K562 (cell line): ENCODE results near the gene RPS8. TPM values are rescaled to one million over a fixed set of nuclear protein-coding genes. Genes with fewer than 3 reads are reported as not detected.
A peak's percentile ranks its signal among the peaks of the same experiment; 100 is the strongest.

Experiments used
- ARNT ChIP-seq, 2 experiments: fragments of 450-650 bp; IDR thresholded peaks; 2 replicates each; pipeline ENCODE4 v1.6.1; 2016; ENCODE audit warnings: mild to moderate bottlenecking in 1 of 2
- BACH1 ChIP-seq: fragments of 200-800 bp; sonication (Bioruptor generic); IDR thresholded peaks from 2 replicates; pipeline ENCODE4 v1.6.1; 2016; ENCODE audit warnings: missing genetic modification characterization, missing compliant biosample characterization
- BCLAF1 ChIP-seq, 2 experiments: fragments of 450-650 bp in 1 of 2; IDR thresholded peaks; 2 replicates each; pipeline ENCODE4 v1.6.1; 2011 to 2017; ENCODE audit warnings: low read depth in 2 of 2, antibody characterized with exemption in 1 of 2, borderline replicate concordance in 1 of 2, low read length in 1 of 2, mild to moderate bottlenecking in 1 of 2, mixed read lengths in 1 of 2; ENCODE audit not compliant: control insufficient read depth in 1 of 2
- ERF ChIP-seq: fragments of 450-650 bp; formaldehyde crosslinking; IDR thresholded peaks from 2 replicates; pipeline ENCODE4 v1.4.0; 2020; ENCODE audit warnings: mild to moderate bottlenecking, mixed read lengths
- HDAC1 ChIP-seq, 2 experiments: fragments of 450-650 bp; IDR thresholded peaks; 2 replicates each; pipeline ENCODE4 v1.6.1; 2016 to 2017; ENCODE audit warnings: inconsistent platforms in 1 of 2, mild to moderate bottlenecking in 1 of 2, moderate library complexity in 1 of 2
- KLF10 ChIP-seq: fragments of 250-450 bp; sonication (Bioruptor Pico); IDR thresholded peaks from 2 replicates; pipeline ENCODE4 v1.6.1; 2021; ENCODE audit warnings: matching md5 sums
- MAX ChIP-seq: sonication (generic); formaldehyde crosslinking; IDR thresholded peaks from 2 replicates; pipeline ENCODE4 v1.9.0; 2022; ENCODE audit warnings: mild to moderate bottlenecking, missing genetic modification reagents
- MTA1 ChIP-seq: fragments of 450-650 bp; IDR thresholded peaks from 2 replicates; pipeline ENCODE4 v1.6.1; 2017; ENCODE audit warnings: borderline replicate concordance
- NEUROD1 ChIP-seq: fragments of 150-350 bp; IDR thresholded peaks from 2 replicates; pipeline ENCODE4 v1.6.1; 2014; ENCODE audit warnings: borderline replicate concordance, low read length, low read depth; ENCODE audit not compliant: partially characterized antibody
- POLR2B ChIP-seq: fragments of 450-650 bp; IDR thresholded peaks from 2 replicates; pipeline ENCODE4 v1.6.1; 2018; ENCODE audit warnings: low read depth; ENCODE audit not compliant: partially characterized antibody
- TAL1 ChIP-seq: fragments of 450-650 bp; IDR thresholded peaks from 2 replicates; pipeline ENCODE4 v1.6.1; 2016; ENCODE audit warnings: mild to moderate bottlenecking
- TOE1 ChIP-seq, 2 experiments: fragments of 450-650 bp in 1 of 2; sonication (generic) in 1 of 2; formaldehyde crosslinking in 1 of 2; IDR thresholded peaks; 2 replicates each; pipeline versions ENCODE4 v1.7.1 to v1.8.0; 2016 to 2022; ENCODE audit warnings: borderline replicate concordance in 2 of 2, mild to moderate bottlenecking in 2 of 2, antibody characterized with exemption in 1 of 2, inconsistent platforms in 1 of 2, low read depth in 1 of 2, missing genetic modification reagents in 1 of 2, moderate library complexity in 1 of 2
- YBX1 ChIP-seq: fragments of 450-650 bp; IDR thresholded peaks from 2 replicates; pipeline ENCODE4 v1.7.1; 2016; ENCODE audit warnings: mild to moderate bottlenecking
- ZEB2 ChIP-seq: fragments of 450-650 bp; IDR thresholded peaks from 2 replicates; pipeline ENCODE4 v1.6.1; 2016
- ZNF445 ChIP-seq: fragments of 250-450 bp; sonication (Bioruptor Pico); IDR thresholded peaks from 2 replicates; pipeline ENCODE4 v1.4.0; 2020; ENCODE audit warnings: low read depth, mild to moderate bottlenecking, moderate library complexity
- ZZZ3 ChIP-seq: fragments of 450-650 bp; IDR thresholded peaks from 2 replicates; pipeline ENCODE4 v1.6.1; 2016; ENCODE audit warnings: antibody characterized with exemption, mild to moderate bottlenecking, moderate library complexity
- polyA plus RNA-seq, 8 experiments: library from polyadenylated mRNA; depleted of rRNA in 4 of 8; stranded (reverse) in 5 of 8; unstranded in 3 of 8; fragments of >200 nt; fragmentation: Nextera tagmentation in 2 of 8; fragmentation: Illumina TruSeq in 1 of 8; extraction: Ambion mirVana in 2 of 8; extraction: Trizol in 1 of 8; gene quantifications; 2 replicates each; pipeline versions ENCODE4 v1.2.1 to v1.2.3, GENCODE V29; 2011 to 2014; ENCODE audit warnings: inconsistent platforms in 1 of 8, missing spikeins in 1 of 8
- total RNA-seq, 7 experiments: library from RNA; depleted of rRNA in 6 of 7; stranded (reverse); fragments of >200 nt in 6 of 7; fragmentation: Illumina TruSeq in 2 of 7; extraction: Trizol in 2 of 7; gene quantifications; 2 replicates each; pipeline versions ENCODE4 v1.2.1 to v1.2.3, GENCODE V29; 2011 to 2021; ENCODE audit warnings: low replicate concordance in 1 of 7
- TF ChIP-seq, protein P1 (sequence below): IDR thresholded peaks from 2 replicates; pipeline ENCODE4 v1.6.1; 2014; ENCODE audit warnings: antibody characterized with exemption
- TF ChIP-seq, protein P2 (sequence below): sonication (generic); formaldehyde crosslinking; IDR thresholded peaks from 2 replicates; pipeline ENCODE4 v1.8.1; 2023; ENCODE audit warnings: missing genetic modification reagents, mild to moderate bottlenecking, borderline replicate concordance

RPS8 gene
- total and polyA plus RNA-seq, 9 of the 15 experiments (the other 6 are each of a cell fraction or from before 2014, with no cell fraction given): 2,431 to 4,168 (median 3,109) TPM

DNA sequence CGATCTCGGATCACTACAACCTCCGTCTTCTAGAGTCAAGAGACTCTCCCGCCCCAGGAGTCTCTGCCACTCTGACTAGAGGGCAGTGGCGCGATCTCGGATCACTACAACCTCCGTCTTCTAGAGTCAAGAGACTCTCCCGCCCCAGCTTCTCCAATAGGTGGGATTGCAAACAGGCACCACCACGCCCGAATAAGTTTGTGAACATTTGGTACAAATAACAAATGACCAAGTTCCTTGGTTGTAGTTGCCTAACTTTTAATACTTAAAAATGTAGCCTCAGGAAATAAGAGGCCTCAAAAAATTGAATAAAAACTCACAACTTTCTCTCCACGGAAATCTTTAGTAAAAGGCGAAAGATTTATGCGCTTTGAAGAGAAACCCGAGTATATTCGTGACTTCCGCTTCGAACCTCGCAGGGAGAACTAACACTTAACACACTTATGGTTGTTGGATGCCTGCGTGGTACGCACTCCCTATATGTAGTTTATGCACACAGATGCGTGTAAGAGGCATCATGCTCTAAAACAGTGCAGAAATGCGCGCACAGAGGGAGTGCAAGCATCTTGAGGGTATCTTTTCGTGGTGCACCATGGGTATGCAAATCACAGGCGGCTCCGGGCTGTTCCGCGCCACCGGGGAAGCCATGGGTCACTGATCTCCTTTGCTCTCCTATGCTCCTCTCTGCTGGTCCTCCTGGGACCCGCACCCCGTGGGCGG is 44.4 kb downstream of the RPS8 start (continued):
- TF ChIP-seq ARNT (IDR thresholded peaks at IDR 0.05): peak; percentile 98
- TF ChIP-seq TOE1 (IDR thresholded peaks at IDR 0.05; ENCODE audit: borderline replicate concordance): peak; percentile 88
- no peak for TF ChIP-seq TOE1 (CRISPR knock-in tag; IDR thresholded peaks at IDR 0.05; ENCODE audit: borderline replicate concordance, low read depth)
- TF ChIP-seq, protein P1, sequence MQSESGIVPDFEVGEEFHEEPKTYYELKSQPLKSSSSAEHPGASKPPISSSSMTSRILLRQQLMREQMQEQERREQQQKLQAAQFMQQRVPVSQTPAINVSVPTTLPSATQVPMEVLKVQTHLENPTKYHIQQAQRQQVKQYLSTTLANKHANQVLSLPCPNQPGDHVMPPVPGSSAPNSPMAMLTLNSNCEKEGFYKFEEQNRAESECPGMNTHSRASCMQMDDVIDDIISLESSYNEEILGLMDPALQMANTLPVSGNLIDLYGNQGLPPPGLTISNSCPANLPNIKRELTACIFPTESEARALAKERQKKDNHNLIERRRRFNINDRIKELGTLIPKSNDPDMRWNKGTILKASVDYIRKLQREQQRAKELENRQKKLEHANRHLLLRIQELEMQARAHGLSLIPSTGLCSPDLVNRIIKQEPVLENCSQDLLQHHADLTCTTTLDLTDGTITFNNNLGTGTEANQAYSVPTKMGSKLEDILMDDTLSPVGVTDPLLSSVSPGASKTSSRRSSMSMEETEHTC: peak; percentile 60; the same call in 1 of the 2 replicates
- TF ChIP-seq MAX (CRISPR knock-in tag): no peak
- TF ChIP-seq BCLAF1 (IDR thresholded peaks at IDR 0.05; ENCODE audit: borderline replicate concordance in 1 of 2, control insufficient read depth in 1 of 2, low read depth in 2 of 2, low read length in 1 of 2): peak in 1 of 2 experiments; percentile 100; a peak in 3 of 4 replicates
- TF ChIP-seq, protein P2, sequence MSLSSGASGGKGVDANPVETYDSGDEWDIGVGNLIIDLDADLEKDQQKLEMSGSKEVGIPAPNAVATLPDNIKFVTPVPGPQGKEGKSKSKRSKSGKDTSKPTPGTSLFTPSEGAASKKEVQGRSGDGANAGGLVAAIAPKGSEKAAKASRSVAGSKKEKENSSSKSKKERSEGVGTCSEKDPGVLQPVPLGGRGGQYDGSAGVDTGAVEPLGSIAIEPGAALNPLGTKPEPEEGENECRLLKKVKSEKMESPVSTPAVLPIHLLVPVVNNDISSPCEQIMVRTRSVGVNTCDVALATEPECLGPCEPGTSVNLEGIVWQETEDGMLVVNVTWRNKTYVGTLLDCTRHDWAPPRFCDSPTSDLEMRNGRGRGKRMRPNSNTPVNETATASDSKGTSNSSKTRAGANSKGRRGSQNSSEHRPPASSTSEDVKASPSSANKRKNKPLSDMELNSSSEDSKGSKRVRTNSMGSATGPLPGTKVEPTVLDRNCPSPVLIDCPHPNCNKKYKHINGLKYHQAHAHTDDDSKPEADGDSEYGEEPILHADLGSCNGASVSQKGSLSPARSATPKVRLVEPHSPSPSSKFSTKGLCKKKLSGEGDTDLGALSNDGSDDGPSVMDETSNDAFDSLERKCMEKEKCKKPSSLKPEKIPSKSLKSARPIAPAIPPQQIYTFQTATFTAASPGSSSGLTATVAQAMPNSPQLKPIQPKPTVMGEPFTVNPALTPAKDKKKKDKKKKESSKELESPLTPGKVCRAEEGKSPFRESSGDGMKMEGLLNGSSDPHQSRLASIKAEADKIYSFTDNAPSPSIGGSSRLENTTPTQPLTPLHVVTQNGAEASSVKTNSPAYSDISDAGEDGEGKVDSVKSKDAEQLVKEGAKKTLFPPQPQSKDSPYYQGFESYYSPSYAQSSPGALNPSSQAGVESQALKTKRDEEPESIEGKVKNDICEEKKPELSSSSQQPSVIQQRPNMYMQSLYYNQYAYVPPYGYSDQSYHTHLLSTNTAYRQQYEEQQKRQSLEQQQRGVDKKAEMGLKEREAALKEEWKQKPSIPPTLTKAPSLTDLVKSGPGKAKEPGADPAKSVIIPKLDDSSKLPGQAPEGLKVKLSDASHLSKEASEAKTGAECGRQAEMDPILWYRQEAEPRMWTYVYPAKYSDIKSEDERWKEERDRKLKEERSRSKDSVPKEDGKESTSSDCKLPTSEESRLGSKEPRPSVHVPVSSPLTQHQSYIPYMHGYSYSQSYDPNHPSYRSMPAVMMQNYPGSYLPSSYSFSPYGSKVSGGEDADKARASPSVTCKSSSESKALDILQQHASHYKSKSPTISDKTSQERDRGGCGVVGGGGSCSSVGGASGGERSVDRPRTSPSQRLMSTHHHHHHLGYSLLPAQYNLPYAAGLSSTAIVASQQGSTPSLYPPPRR: no peak
- peak; percentile 100 for TF ChIP-seq POLR2B
- peak; percentile 61; the same call in 1 of the 2 replicates for TF ChIP-seq ZZZ3
- peak; percentile 90 for TF ChIP-seq ZNF445 (CRISPR knock-in tag)
- TF ChIP-seq TAL1: no peak
- TF ChIP-seq MTA1: no peak
- TF ChIP-seq ERF (CRISPR knock-in tag): no peak; the same call in none of the 2 replicates
- no peak for TF ChIP-seq YBX1
- peak in 1 of 2 experiments; percentile 82; a peak in 3 of 4 replicates for TF ChIP-seq HDAC1 (IDR thresholded peaks at IDR 0.05)
- no peak; the same call in 1 of the 2 replicates for TF ChIP-seq BACH1 (tag)
- TF ChIP-seq KLF10 (CRISPR knock-in tag): peak; percentile 88
- TF ChIP-seq NEUROD1: peak; percentile 74
- peak; percentile 65; the same call in 1 of the 2 replicates for TF ChIP-seq ZEB2
